Immature natural killer cell (primary cell): Measurements from ENCODE around the gene VPS37D. TPM values are rescaled to one million over a fixed set of nuclear protein-coding genes. Genes with fewer than 3 reads are reported as not detected.

ENCODE experiments used
- DNase-seq, 3 donors: peaks; one replicate each; pipeline ENCODE4 v3.0.0; 2022; ENCODE audit warnings: mixed read lengths in 1 of 3
- H3K27ac Mint-ChIP-seq, 6 donors: one replicate each; pipeline ENCODE4 v1.8.0; 2020; ENCODE audit warnings: mixed read lengths in 6 of 6, mild to moderate bottlenecking in 5 of 6, inconsistent platforms in 4 of 6, moderate library complexity in 3 of 6
- H3K27me3 Mint-ChIP-seq, 3 donors: one replicate each; pipeline ENCODE4 v1.8.0; 2020 to 2021; ENCODE audit warnings: low read depth in 3 of 3, mild to moderate bottlenecking in 3 of 3, mixed read lengths in 3 of 3, moderate library complexity in 3 of 3, inconsistent platforms in 1 of 3
- H3K36me3 Mint-ChIP-seq, 3 donors: one replicate each; pipeline ENCODE4 v1.8.0; 2020; ENCODE audit warnings: mixed read lengths in 3 of 3, inconsistent platforms in 2 of 3, mild to moderate bottlenecking in 2 of 3
- H3K4me1 Mint-ChIP-seq, 2 donors: one replicate each; pipeline ENCODE4 v1.8.0; 2020; ENCODE audit warnings: inconsistent platforms in 2 of 2, mild to moderate bottlenecking in 2 of 2, mixed read lengths in 2 of 2, moderate library complexity in 1 of 2
- H3K4me3 Mint-ChIP-seq, 5 donors: one replicate each; pipeline ENCODE4 v1.8.0; 2020; ENCODE audit warnings: mild to moderate bottlenecking in 5 of 5, mixed read lengths in 5 of 5, inconsistent platforms in 3 of 5, moderate library complexity in 3 of 5
- H3K9me3 Mint-ChIP-seq, 6 donors: one replicate each; pipeline ENCODE4 v1.8.0; 2020; ENCODE audit warnings: mild to moderate bottlenecking in 6 of 6, mixed read lengths in 6 of 6, inconsistent platforms in 4 of 6, moderate library complexity in 3 of 6
- polyA plus RNA-seq, 3 donors: library from polyadenylated mRNA; unstranded; fragments of 300-500 nt; fragmentation: Illumina TruSeq; gene quantifications; one replicate each; pipeline ENCODE4 v1.2.3, GENCODE V29; 2021

VPS37D gene
- polyA plus RNA-seq, 3 donors from 2014 or later: 0.39 TPM; not detected in 2

DNA sequence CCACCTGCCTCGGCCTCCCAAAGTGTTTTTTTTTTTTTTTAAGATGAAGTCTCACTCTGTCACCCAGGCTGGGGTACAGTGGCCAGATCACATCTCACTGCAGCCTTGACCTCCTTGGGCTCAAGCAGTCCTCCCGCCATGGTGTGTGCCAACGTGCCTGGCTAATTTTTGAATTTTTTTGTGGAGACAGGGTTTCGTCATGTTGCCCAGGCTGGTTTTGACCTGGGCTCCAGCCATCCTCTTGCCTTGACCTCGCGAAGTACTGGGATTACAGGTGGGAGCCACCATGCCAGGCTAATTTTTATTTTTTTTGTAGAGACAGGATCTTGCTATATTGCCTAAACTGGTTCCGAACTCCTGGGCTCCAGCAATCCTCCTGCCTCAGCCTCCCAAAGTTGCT, 34.3 kb upstream of the VPS37D start:
- Mint-ChIP-seq H3K36me3 (no peaks in the 10 kb centered on the region), H3K27me3 (peaks cover 3 to 15% (median 3%) of the 10 kb centered on the region in 3 donors), H3K9me3 (peaks cover 0 to 2% (median 0%) of the 10 kb centered on the region in 6 donors), H3K4me1 (no peaks in the 10 kb centered on the region), H3K4me3 (no peak overlapping the region), H3K27ac (no peak overlapping the region)
- DNase-seq: no peak

DNA sequence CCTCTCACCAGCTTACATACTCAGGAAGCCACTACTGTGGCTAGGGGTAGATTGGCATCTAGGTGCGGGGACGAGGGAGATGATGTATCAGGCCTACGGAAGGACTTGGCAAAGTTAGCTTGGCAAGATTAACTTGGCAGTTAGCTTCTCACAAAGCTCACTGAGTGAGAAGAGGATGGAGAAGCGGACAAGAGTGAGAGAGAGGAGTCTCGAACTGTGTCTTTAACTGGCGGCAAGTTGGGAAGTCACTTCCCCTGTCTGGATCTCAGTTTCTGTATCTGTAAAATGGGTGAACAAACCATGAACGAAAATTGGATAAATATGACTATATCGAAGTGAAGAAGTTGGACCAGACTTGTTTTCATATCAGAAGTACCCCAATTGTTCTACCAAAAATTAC, 33.8 kb upstream of the VPS37D start:
- Mint-ChIP-seq H3K4me3 (no peak overlapping the region), H3K36me3 (no peaks in the 10 kb centered on the region), H3K27me3 (peaks cover 1 to 12% (median 3%) of the 10 kb centered on the region in 3 donors), H3K4me1 (no peaks in the 10 kb centered on the region), H3K27ac (no peak overlapping the region), H3K9me3 (peaks cover 0 to 2% (median 0%) of the 10 kb centered on the region in 6 donors)
- no peak for DNase-seq

DNA sequence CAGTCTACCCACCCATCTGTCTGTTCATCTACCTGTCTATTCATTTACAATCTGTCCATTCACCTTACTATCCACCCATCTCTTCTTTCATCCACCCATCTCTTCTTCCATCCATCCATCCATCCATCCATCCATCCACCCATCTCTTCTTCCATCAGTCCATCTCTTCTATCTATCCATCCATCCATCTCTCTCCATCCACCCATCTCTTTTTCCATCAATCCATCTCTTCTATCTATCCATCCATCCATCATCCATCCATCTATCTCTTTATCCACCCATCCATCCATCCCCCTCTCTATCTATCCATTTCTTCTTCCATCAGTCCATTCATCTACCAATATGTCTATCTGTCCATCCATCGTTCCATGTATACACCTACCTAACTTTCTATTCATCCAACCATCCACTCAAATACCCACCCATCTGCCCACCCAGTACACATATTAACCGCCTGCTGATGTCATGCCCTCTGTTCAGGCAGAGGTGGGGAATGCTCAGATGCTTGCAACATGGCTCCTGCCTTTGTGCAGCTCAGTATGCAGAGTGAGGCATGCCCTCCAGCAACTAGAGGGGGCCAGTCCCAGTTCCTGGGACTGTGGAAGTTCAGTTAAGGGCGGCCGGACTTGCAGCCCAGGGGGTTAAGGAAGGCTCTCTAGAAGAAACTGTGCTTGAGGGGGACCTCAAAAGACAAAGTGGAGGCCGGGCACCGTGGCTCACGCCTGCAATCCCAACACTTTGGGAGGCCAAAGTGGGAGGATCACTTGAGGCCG, 32.0 kb upstream of the VPS37D start:
- no peak for DNase-seq
- Mint-ChIP-seq H3K27ac (no peak overlapping the region), H3K4me3 (no peak overlapping the region), H3K9me3 (peaks cover 0 to 2% (median 0%) of the 10 kb centered on the region in 6 donors), H3K36me3 (no peaks in the 10 kb centered on the region), H3K4me1 (no peaks in the 10 kb centered on the region), H3K27me3 (peaks cover 1 to 14% (median 2%) of the 10 kb centered on the region in 3 donors)

DNA sequence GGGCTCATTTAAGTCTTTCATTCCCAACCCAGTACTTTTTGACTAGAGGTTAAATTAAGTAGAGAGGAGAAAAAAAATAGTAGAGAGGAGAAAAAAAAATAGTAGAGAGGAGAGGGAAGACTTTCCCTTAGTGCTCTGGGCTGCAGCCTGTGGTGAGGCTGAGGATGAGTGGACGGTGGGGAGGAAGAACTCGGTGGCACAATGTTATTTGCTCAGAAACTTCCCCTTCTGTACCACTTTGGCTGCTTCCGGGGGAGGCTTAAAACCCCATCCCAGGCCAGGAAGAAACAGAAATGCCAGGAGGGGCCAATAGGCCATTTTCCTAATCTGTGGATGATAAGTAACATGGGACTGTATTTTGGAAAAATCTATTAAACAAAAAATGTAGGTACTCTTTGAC, 28.7 kb upstream of the VPS37D start:
- DNase-seq: no peak
- Mint-ChIP-seq H3K9me3 (peaks cover 0 to 2% (median 0%) of the 10 kb centered on the region in 6 donors), H3K4me1 (no peaks in the 10 kb centered on the region), H3K27ac (no peak overlapping the region), H3K36me3 (no peaks in the 10 kb centered on the region), H3K4me3 (no peak overlapping the region), H3K27me3 (peaks cover 3 to 9% (median 4%) of the 10 kb centered on the region in 3 donors)

DNA sequence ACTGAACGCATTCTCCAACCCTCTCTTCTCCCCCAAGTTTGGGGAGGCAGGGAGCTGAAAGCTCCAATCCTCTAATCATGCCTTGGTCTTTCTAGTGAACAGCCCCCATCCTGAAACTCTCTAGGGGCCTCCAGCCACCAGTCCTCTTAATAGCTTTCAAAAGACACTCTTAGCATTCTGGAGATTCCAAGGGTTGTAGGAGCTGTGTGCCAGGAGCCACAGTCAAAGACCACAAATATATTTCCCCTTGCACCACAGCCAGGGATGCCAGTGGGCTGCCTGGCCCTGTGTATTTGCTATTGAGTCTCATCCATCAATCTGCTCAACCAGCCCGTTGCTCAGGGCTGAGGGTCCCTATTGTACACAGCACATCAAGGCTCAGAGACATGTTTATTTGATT, 24.8 kb upstream of the VPS37D start:
- H3K27me3 Mint-ChIP-seq: peaks cover 6 to 16% (median 6%) of the 10 kb centered on the region in 3 donors
- no peak for DNase-seq
- no peaks in the 10 kb centered on the region for H3K4me1 Mint-ChIP-seq
- no peak overlapping the region for H3K27ac Mint-ChIP-seq
- H3K4me3 Mint-ChIP-seq: no peak overlapping the region
- no peaks in the 10 kb centered on the region for H3K9me3 Mint-ChIP-seq
- H3K36me3 Mint-ChIP-seq: no peaks in the 10 kb centered on the region

DNA sequence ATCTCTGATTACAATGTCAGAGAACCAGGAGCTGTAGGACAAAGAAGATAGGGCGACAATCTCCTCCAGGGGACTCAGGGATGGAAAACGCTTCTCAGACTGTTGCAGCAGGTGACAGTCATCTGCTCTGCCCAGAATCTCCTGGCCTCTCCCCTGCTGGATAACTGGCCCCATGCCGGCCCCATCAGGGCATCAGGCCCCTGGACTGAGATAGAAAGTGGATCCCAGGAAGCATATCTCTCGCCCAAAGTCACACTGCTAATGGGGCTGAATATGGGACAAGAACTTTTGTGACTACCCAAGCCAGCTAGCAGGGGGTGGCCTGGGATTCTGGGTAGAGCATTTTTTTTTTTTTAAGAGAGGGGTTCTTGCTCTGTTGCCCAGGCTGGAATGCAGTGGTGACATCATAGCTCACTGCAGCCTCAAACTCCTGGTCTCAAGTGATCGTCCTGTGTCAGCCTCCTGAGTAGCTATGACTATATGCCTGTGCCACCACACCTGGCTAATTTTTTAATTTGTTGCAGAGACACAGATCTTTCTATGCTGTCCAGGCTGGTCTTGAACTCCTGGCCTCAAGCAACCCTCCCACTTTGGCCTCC, 22.8 kb upstream of the VPS37D start:
- Mint-ChIP-seq H3K27me3 (peaks cover 10 to 23% (median 14%) of the 10 kb centered on the region in 3 donors), H3K4me3 (no peak overlapping the region), H3K27ac (no peak overlapping the region), H3K36me3 (no peaks in the 10 kb centered on the region), H3K4me1 (peaks cover 0 to 6% of the 10 kb centered on the region in 2 donors), H3K9me3 (no peaks in the 10 kb centered on the region)
- no peak for DNase-seq

DNA sequence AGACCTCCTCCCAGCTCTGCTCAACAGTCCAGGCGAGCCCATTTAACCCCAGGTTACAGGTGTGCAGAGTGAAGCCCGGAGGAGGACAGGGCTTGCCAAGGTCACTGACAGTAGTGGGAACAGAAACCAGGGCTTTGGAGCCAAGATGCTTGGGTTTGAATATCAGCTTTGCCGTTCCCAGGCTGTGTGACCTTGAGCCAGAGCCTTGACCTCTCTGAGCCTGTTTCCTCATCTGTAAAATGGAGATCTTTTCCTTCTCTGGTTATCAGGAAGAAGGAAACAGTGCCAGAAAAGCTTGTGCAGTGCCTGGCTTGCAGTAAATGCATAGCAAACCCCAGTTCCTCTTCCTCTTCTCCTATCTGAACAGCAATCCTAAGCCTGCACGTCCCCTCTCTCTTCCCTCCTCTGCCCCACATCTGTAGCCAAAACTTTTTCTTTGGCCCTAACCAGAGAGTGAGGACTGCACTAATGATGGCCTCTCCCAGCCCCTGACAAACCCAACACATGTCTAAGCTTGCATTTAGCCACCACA, 21.9 kb upstream of the VPS37D start:
- Mint-ChIP-seq H3K27me3 (peaks cover 11 to 30% (median 14%) of the 10 kb centered on the region in 3 donors), H3K9me3 (no peaks in the 10 kb centered on the region), H3K4me3 (no peak overlapping the region), H3K36me3 (no peaks in the 10 kb centered on the region), H3K27ac (no peak overlapping the region), H3K4me1 (peaks cover 0 to 6% of the 10 kb centered on the region in 2 donors)
- DNase-seq: no peak

DNA sequence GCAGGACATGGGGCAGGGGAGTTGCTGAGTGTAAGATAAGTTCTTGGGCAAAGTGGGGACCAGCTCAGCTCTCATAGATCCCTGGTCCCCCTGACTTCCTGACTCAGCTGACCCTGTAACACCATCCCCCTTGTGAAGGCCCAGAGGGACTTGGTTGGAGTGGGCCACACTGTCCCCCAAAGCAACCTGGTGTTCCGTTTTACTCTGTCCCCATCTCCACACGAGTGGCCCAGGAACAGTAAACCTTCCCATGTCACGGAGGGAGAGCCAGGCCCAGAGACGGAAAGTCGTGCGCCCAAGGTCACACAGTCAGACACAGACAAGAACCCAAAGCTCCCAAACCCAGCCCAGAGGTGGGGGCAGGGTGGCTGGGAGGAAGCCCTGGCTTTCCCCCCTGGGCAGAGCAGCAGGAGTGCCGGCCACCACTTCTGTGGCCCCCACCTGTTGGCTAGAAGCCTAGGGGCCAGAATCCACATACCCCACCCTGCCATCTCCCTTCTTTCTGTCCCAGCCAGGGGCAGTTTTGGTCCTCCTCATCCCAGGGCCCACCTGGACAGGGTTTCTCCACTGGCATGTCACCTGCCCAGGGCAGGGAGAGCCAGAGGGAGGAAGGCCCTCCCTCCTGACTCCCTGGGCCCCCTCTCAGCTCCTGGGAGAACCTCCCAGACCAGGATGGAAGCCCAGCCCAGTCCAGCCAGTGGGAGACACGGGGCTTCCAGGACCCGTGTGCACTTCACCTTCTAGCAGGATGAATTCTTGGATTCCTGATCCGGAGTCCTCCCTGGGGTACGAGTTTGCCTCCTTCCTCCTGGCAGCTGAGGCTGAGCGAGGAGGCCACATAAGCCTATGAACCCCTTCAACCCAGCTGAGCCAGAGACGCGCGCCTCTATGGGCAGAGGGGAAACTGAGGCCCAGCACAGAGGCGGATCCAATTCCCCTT, 20.6 kb upstream of the VPS37D start:
- Mint-ChIP-seq H3K9me3 (no peaks in the 10 kb centered on the region), H3K4me3 (no peak overlapping the region), H3K36me3 (no peaks in the 10 kb centered on the region), H3K27me3 (peaks cover 11 to 36% (median 14%) of the 10 kb centered on the region in 3 donors), H3K4me1 (peaks cover 0 to 6% of the 10 kb centered on the region in 2 donors), H3K27ac (no peak overlapping the region)
- DNase-seq: no peak

DNA sequence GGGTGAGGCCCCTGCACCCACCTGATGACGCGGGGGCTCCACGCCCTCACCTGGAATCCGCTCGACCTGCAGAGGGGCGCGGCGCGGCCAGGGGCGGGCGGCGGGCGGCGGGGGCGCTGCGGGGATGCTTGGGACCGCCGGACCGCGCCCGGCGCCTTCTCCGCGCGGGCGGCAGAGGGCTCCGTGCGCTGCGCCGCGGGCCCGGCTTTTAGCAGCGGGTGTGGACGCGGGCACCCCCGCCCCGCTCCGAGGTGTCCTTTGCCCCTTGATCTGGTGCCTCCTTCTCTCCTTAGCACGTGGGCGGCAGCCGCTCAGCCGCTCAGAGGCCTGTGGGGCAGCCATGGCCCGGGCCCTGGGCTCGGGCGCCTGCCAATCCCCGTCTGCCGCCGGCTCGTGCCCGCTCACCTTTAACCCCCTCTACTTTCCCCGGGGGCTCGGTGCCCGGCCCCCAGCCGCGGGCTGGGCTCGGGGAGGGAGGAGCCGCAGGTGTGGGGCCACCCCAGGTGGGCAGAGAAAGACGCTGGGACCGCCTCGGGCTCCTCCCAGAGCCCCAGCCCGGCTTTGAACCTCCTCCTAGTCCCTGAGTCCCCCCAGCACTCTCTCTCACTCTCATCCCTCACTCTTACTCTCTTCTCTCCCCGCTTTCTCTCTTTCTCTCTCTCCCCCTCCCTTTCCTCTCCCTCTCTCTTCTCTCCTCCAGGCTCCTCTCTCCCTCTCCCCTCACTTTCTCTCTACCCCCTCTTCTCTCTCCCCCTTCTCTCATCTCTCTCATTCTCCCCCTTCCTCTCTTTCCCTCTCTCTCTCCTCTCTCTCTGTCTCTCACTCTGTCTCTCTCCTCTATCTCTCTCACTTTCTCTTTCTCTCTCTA, 19.7 kb upstream of the VPS37D start:
- peaks cover 13 to 38% (median 14%) of the 10 kb centered on the region in 3 donors for H3K27me3 Mint-ChIP-seq
- no peaks in the 10 kb centered on the region for H3K36me3 Mint-ChIP-seq
- no peak overlapping the region for H3K27ac Mint-ChIP-seq
- peak in 2 of 3 donors; percentile 16 to 21 for DNase-seq
- H3K9me3 Mint-ChIP-seq: no peaks in the 10 kb centered on the region
- peak overlapping the region in 4 of 5 donors; percentile 26 to 53 (median 40) for H3K4me3 Mint-ChIP-seq
- H3K4me1 Mint-ChIP-seq: peaks cover 0 to 6% of the 10 kb centered on the region in 2 donors

DNA sequence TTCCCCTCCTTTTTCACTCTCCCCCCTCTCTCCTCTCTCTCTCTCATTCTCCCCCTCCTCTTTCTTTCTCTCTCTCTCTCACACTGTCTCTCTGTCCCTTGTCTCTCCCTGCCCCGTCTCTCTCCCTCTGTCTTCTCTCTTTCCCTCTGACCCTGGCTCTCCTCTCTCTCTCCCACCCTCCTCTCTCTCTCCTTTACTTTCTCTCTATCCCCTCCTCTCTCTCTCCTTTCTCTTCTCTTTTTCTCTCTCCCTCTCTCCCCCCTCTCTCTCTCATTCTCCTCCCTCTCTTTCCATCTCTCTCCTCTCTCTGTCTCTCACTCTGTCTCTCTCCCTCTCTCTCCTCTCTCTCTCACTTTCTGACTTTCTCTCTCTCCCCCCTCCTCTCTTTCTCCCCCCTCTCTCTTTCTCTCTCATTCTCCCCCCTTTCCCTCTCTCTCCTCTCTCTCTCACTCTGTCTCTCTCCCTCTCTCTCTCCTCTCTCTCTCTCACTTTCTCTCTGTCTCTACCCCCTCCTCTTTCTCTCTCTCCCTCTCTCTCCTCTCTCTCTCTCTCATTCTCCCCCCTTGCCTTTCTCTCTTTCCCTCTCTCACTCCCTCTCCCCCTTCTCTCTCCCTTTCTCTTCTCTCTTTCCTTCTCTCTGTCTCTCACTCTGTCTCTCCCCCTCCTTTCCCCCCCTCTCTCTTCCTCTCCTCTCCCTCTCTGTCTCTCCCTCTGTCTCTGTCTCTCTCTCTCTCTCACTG, 18.9 kb upstream of the VPS37D start:
- Mint-ChIP-seq H3K4me1 (peaks cover 0 to 6% of the 10 kb centered on the region in 2 donors), H3K27me3 (peaks cover 13 to 43% (median 14%) of the 10 kb centered on the region in 3 donors), H3K9me3 (no peaks in the 10 kb centered on the region), H3K36me3 (no peaks in the 10 kb centered on the region), H3K27ac (no peak overlapping the region), H3K4me3 (peak overlapping the region in 4 of 5 donors; percentile 26 to 53 (median 40))
- no peak for DNase-seq

DNA sequence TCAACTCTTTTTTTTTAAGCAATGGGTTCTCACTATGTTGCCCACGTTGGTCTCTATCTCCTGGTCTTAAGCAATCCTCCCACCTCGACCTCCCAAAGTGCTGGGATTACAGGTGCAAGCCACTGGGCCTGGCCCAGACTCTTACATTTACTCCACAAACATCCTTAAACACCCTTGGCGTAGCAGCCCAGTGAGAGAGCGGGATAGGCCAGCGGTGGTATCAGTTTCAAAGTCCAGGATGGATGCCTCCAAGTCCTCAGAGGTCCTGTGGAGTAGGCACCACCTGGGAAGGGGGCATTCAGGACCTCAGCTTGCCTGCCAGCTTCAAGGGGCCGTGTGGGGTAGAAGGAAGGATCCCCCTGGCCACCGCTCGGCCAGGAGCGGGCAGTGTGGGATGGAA, 18.1 kb upstream of the VPS37D start:
- no peak for DNase-seq
- H3K4me1 Mint-ChIP-seq: peaks cover 0 to 6% of the 10 kb centered on the region in 2 donors
- H3K36me3 Mint-ChIP-seq: no peaks in the 10 kb centered on the region
- peak overlapping the region in 2 of 5 donors; percentile 37 to 53 for H3K4me3 Mint-ChIP-seq
- no peaks in the 10 kb centered on the region for H3K9me3 Mint-ChIP-seq
- H3K27ac Mint-ChIP-seq: no peak overlapping the region
- H3K27me3 Mint-ChIP-seq: peaks cover 13 to 42% (median 13%) of the 10 kb centered on the region in 3 donors

DNA sequence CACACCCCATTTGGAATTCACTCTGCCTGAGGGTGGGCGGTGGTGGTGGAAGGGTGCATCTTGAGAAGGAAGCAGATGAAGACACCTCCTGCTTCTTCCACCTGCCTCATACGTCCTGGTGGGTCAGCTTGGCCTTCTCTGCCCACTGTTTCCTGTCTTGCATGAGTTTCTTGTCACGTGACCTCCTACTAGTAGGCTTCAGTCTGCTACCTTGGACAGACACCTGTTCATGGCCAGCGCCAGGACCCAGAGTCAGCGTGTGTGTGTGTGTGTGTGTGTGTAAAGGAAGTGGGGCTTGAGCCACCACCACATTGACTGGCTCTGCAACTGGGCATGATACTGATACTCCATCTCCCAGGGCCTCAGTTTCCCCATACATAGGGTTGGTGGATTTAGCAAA, 17.1 kb upstream of the VPS37D start:
- no peak for DNase-seq
- Mint-ChIP-seq H3K4me1 (peaks cover 0 to 6% of the 10 kb centered on the region in 2 donors), H3K9me3 (no peaks in the 10 kb centered on the region), H3K27ac (no peak overlapping the region), H3K27me3 (peaks cover 13 to 42% (median 13%) of the 10 kb centered on the region in 3 donors), H3K4me3 (no peak overlapping the region), H3K36me3 (no peaks in the 10 kb centered on the region)
